ENCODE data around the gene SMOC2. TPM values are rescaled to one million over a fixed set of nuclear protein-coding genes. Genes with fewer than 3 reads are reported as not detected.

The SMOC2 gene
- total and polyA plus RNA-seq, 2 donors from 2014 or later = 6.5 to 13.1 TPM

DNA sequence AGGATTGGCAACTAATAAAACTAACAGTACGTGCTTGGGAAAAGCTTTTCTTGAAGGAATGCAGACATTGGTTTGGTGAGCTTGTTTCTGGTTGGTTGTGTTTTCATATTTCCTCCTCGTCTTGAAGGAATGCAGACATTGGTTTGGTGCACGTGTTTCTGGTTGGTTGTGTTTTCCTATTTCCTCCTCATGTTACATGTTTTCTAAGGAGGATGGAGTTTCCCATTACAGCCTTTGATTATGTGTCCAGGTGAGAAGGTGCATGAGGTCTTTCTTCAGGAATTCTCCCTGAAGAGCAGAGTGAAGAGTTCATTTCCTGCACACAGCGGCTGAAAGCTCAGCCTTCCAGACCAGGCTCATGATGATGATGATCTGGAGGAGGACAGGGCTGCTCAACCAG, 190.6 kb downstream of the SMOC2 start:
- H3K36me3 ChIP-seq (ENCODE audit: control insufficient read depth in 2 of 3, insufficient read depth in 3 of 3, low read length in 3 of 3) = no peaks in the 10 kb centered on the region
- intact Hi-C loops (cut with DNase I) = no loop called here
- no peak for FAIRE-seq

GRCh38 chr6:168632694-168633093, 191.7 kb downstream of the SMOC2 start:
- peaks cover 2 to 9% (median 6%) of the 10 kb centered on the region in 3 donors for H3K4me1 ChIP-seq (ENCODE audit: control insufficient read depth in 2 of 3, insufficient read depth in 2 of 3, low read depth in 1 of 3, low read length in 3 of 3)
- no peak for TF ChIP-seq CTCF (IDR thresholded peaks at IDR 0.05; ENCODE audit: borderline replicate concordance, extremely low read depth, insufficient read depth)
- no peak overlapping the region for H3K4me3 ChIP-seq (ENCODE audit: low read length in 3 of 3)
- no peaks in the 10 kb centered on the region for H3K27me3 ChIP-seq (ENCODE audit: control insufficient read depth, insufficient read depth, low read length)
- no peak overlapping the region for H3K27ac ChIP-seq (ENCODE audit: low read depth in 2 of 2, low read length in 2 of 2)
- DNase-seq (no peak), FAIRE-seq (no peak)
- intact Hi-C loops (cut with DNase I) = no loop called here
- no peaks in the 10 kb centered on the region for H3K9me3 ChIP-seq (ENCODE audit: control insufficient read depth in 2 of 3, insufficient read depth in 1 of 3, low read length in 3 of 3)
- H3K36me3 ChIP-seq (ENCODE audit: control insufficient read depth in 2 of 3, insufficient read depth in 3 of 3, low read length in 3 of 3) = no peaks in the 10 kb centered on the region
- no peak overlapping the region for H3K9ac ChIP-seq (ENCODE audit: low read length in 3 of 3)

More for the DNA sequence above, 190.6 kb downstream of the SMOC2 start:
- no peak overlapping the region for H3K9ac ChIP-seq (ENCODE audit: low read length in 3 of 3)
- H3K4me3 ChIP-seq (ENCODE audit: low read length in 3 of 3) = no peak overlapping the region
- DNase-seq = peak in 2 of 5 donors; percentile 44 to 63
- H3K9me3 ChIP-seq (ENCODE audit: control insufficient read depth in 2 of 3, insufficient read depth in 1 of 3, low read length in 3 of 3) = no peaks in the 10 kb centered on the region
- no peak for TF ChIP-seq CTCF (IDR thresholded peaks at IDR 0.05; ENCODE audit: borderline replicate concordance, extremely low read depth, insufficient read depth)
- peaks cover 2 to 9% (median 4%) of the 10 kb centered on the region in 3 donors for H3K4me1 ChIP-seq (ENCODE audit: control insufficient read depth in 2 of 3, insufficient read depth in 2 of 3, low read depth in 1 of 3, low read length in 3 of 3)
- no peaks in the 10 kb centered on the region for H3K27me3 ChIP-seq (ENCODE audit: control insufficient read depth, insufficient read depth, low read length)
- no peak overlapping the region for H3K27ac ChIP-seq (ENCODE audit: low read depth in 2 of 2, low read length in 2 of 2)

- no peak overlapping the region for H3K27ac ChIP-seq (ENCODE audit: low read depth in 2 of 2, low read length in 2 of 2)
- no peaks in the 10 kb centered on the region for H3K9me3 ChIP-seq (ENCODE audit: control insufficient read depth in 2 of 3, insufficient read depth in 1 of 3, low read length in 3 of 3)
- no peaks in the 10 kb centered on the region for H3K27me3 ChIP-seq (ENCODE audit: control insufficient read depth, insufficient read depth, low read length)
- H3K4me1 ChIP-seq (ENCODE audit: control insufficient read depth in 2 of 3, insufficient read depth in 2 of 3, low read depth in 1 of 3, low read length in 3 of 3) = peaks cover 2 to 9% (median 6%) of the 10 kb centered on the region in 3 donors
- no peak for TF ChIP-seq CTCF (IDR thresholded peaks at IDR 0.05; ENCODE audit: borderline replicate concordance, extremely low read depth, insufficient read depth)
- H3K36me3 ChIP-seq (ENCODE audit: control insufficient read depth in 2 of 3, insufficient read depth in 3 of 3, low read length in 3 of 3) = no peaks in the 10 kb centered on the region
- no peak overlapping the region for H3K4me3 ChIP-seq (ENCODE audit: low read length in 3 of 3)
- intact Hi-C loops (cut with DNase I) = no loop called here
- DNase-seq (peak in 3 of 5 donors; percentile 53 to 94 (median 81)), FAIRE-seq (no peak)
- H3K9ac ChIP-seq (ENCODE audit: low read length in 3 of 3) = no peak overlapping the region
Measured at GRCh38 chr6:168634541-168635328, 193.8 kb downstream of the SMOC2 start.
